K562 (cell line): Measurements from ENCODE around the gene IMPDH2.

Source experiments
- ARHGAP35 ChIP-seq: fragments of 450-650 bp; IDR thresholded peaks from 2 replicates; pipeline ENCODE4 v1.6.1; 2018; ENCODE audit not compliant: partially characterized antibody
- ARID3B ChIP-seq: fragments of 250-450 bp; sonication (Bioruptor Pico); IDR thresholded peaks from 2 replicates; pipeline ENCODE4 v1.4.0; 2020; ENCODE audit warnings: borderline replicate concordance
- BRF2 ChIP-seq: IDR thresholded peaks from 3 replicates; pipeline ENCODE4 v1.6.1; 2011; ENCODE audit warnings: borderline replicate concordance, mild to moderate bottlenecking; ENCODE audit not compliant: insufficient read length, insufficient read depth
- CTCF ChIP-seq, 3 experiments: IDR thresholded peaks in 2 of 3; conservative IDR thresholded peaks in 1 of 3; 2 replicates each; pipeline ENCODE4 v1.5.1; 2011 to 2012; ENCODE audit warnings: low read length in 3 of 3, mild to moderate bottlenecking in 3 of 3, control low read depth in 2 of 3, improper control_type of control experiment in 1 of 3, inconsistent platforms in 1 of 3, low read depth in 1 of 3, mixed read lengths in 1 of 3, moderate library complexity in 1 of 3; ENCODE audit not compliant: insufficient read depth in 2 of 3
- EZH2 ChIP-seq: IDR thresholded peaks from 2 replicates; pipeline ENCODE4 v1.6.1; 2012; ENCODE audit warnings: low read depth, mild to moderate bottlenecking, inconsistent platforms, low read length, borderline replicate concordance
- KLF6 ChIP-seq: fragments of 250-450 bp; sonication (Bioruptor Pico); IDR thresholded peaks from 2 replicates; pipeline ENCODE4 v1.4.0; 2020; ENCODE audit warnings: mild to moderate bottlenecking, moderate library complexity, borderline replicate concordance
- MAX ChIP-seq: sonication (generic); formaldehyde crosslinking; IDR thresholded peaks from 2 replicates; pipeline ENCODE4 v1.9.0; 2022; ENCODE audit warnings: mild to moderate bottlenecking, missing genetic modification reagents
- SMC3 ChIP-seq: conservative IDR thresholded peaks from 2 replicates; pipeline ENCODE4 v1.6.1; 2011; ENCODE audit warnings: low read depth, low read length, improper control_type of control experiment; ENCODE audit not compliant: insufficient read depth
- SNAPC5 ChIP-seq: fragments of 250-450 bp; sonication (Bioruptor Pico); IDR thresholded peaks from 2 replicates; pipeline ENCODE4 v1.8.0; 2021; ENCODE audit warnings: moderate library complexity, mild to moderate bottlenecking, inconsistent platforms
- ZBTB40 ChIP-seq, 2 experiments: fragments of 450-650 bp in 1 of 2; sonication (generic) in 1 of 2; formaldehyde crosslinking in 1 of 2; IDR thresholded peaks; 2 replicates each; pipeline versions ENCODE4 v1.7.1 to v1.9.0; 2016 to 2022; ENCODE audit warnings: inconsistent platforms in 1 of 2, mild to moderate bottlenecking in 1 of 2, missing genetic modification reagents in 1 of 2

GRCh38 chr3:49035281-49035680 is 6.1 kb upstream of the IMPDH2 start:
- TF ChIP-seq KLF6 (CRISPR knock-in tag) = no peak
- no peak for TF ChIP-seq MAX (CRISPR knock-in tag)
- no peak for TF ChIP-seq EZH2
- no peak for TF ChIP-seq CTCF (IDR thresholded peaks at IDR 0.05 in 2 of 3, conservative IDR thresholded peaks at IDR 0.05 in 1 of 3; ENCODE audit: insufficient read depth in 2 of 3, low read depth in 1 of 3, low read length in 3 of 3)
- TF ChIP-seq SNAPC5 = no peak
- no peak for TF ChIP-seq SMC3
- TF ChIP-seq BRF2 = no peak
- TF ChIP-seq ARID3B (CRISPR knock-in tag) = no peak
- TF ChIP-seq ARHGAP35 = no peak
- no peak for TF ChIP-seq ZBTB40 (IDR thresholded peaks at IDR 0.05)
- no peak for TF ChIP-seq ZBTB40 (CRISPR knock-in tag; IDR thresholded peaks at IDR 0.05)
